Measurements from ENCODE around the gene TFEC.
"Not testable (repeated sequence)": the region's sequence is repeated elsewhere in the genome, so short reads cannot be mapped to it uniquely, and the experiment has no call there.

TFEC gene

DNA sequence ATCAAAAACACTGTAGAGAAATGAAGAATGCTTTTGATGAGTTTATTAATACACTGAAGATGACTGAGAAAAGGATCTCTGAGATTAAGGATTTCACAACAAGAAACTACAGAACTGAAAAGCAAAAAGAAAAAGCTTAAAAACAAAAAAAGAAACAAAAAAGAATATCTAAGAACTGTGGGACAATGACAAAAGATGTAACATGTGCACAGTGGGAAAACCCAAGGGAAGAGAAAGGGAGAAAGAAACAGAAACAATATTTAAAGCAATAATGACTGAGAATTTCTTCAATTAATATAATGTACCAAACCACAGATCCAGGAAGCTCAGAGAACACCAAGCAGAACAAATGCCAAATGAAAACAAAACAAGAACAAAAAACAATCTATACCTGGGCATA, 42.2 kb downstream of the TFEC start:
- DNase-seq = no peak

DNA sequence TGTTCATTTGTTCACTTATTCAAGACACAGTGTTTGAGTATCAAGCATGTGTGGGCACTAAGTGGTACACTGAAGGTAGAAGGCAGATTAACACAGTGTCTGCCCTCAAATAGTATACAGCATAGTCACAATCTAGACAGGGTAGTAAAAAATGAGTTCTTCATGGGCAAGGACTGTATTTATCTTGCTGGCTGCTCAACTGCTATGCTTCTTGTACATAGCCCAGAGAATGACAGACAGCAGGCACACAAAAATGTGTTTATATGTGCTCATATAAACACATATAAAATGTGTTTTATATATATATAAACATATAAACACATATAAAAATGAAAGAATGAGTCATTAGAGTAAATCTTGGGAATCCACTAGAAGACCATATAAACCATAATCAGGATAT, 43.1 kb downstream of the TFEC start:
- DNase-seq = no peak

DNA sequence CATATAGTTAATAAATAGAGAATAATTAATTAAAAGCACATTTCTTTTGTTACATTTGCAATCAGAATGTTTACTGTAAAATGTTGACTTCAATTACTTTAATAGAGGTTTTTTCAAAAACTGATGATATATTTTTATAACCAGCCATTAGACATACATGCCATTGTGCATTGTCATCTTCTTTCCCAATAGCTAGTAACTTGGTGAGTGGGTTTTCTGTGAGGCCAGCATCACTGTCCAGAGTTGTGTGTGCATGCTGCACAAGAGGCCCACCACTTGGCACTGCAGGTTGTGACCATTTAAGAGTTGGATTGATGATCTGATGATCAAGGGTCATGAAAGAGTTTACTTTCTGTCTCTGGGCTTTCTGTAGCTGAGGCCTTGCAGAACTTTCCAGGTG, 46.5 kb downstream of the TFEC start:
- DNase-seq = no peak

DNA sequence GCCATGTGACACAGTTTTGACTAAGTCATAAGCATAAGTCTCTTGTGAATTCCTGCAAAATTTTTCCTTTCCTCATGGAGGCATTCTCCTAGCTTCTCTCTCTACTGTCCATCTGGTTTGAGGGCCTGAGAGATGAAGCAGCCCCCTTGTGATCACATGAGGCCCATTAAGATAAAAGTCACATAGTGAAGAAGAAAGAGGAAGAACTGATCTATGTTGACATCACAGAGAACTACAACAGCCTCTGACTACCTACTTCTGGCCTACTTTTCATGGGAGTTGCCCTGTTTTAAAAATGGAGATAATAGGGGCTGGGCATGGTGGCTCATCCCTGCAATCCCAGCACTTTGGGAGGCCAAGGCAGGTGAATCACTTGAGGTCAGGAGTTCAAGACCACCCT, 50.4 kb downstream of the TFEC start:
- DNase-seq = no peak

DNA sequence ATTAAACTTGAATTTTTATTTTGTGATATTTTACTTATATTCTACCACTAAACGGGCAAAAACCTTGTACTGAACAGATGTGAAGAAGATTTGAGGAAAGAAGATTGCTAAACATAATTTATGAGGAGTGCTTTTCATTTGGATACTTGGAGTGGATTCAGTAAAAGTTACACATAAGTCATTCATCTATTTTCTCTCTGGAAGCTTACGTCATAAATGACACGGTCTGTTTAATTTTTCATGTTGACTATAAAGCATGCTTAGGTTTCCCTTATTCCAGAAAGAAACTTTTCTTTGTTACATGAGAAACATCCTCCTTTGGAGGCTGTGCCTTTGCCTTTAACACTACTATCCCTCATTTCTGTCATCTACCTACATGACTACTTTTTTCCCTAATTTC, 53.9 kb downstream of the TFEC start:
- DNase-seq = no peak

DNA sequence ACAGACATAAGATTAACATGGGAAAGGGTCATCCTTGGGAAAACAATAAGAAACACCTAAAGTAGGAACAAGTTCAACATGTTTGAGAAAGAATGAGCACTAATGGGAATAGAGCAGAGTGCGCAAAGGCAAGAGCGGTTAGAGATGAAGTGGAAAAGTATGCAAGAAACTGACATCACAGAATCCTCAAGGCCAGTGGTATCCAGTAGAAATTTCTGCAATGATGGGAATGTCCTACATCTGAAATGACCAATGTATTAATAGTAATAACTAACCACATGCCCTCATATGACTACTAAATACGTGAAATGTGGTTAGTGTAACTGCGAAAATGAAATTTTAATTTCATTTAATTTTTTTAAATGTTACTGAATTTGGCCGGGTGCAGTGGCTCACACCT, 54.8 kb downstream of the TFEC start:
- no peak for DNase-seq

DNA sequence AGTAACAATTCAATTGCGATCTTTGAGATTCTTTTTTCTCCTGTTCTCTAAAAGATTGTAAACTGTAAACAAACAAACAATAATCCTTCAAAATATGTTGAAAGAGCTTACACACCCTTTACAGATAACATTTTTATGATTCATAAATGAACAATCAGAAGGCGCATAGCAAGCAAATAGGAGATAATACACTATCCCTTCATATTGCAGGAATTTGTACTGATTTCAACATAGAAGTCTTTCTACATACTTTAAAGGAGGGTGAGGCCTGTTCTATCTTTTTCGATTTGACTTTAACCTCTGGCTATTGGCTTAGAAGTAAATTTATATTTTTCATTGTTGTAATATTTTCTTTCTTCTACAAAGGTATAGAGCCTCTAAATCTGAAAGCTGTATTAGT, 57.2 kb downstream of the TFEC start:
- DNase-seq = no peak

DNA sequence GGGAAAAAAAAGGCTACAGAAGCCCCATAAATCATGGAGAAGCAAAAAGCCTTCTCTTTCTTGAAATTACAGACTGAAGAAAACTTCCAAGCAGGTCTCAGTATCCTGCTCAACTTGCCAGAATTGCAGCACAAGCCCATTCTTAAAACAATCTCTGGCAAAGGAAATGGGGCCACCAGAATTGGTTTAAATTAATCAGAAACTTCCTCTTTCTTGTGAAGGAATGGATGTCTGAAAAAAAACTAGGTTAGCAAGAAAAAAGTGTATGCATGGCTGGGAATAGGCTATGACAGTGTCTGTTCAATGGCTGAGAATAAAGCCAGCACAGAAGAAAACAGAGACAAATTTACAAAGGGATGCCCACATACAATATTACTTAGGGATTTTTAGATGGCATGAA, 59.1 kb downstream of the TFEC start:
- DNase-seq = no peak

DNA sequence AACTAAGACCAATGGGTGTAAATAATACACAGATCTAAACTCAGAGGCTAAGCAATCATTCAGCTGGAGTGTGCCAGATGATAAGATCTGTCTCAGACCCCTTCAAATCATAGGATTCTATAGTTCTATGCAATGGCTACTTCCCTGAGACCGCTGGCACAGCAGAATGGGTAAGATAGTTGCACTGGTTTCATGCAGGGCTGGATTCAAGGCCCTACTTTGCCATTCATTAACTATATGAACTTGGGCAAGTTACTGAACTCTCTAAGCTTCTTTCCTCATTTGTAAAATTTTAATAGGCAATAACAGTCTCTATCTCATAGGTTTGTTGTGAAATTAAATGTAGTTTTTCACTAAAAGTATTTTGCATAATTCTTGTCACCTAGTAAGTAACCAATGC, 62.0 kb downstream of the TFEC start:
- no peak for DNase-seq

DNA sequence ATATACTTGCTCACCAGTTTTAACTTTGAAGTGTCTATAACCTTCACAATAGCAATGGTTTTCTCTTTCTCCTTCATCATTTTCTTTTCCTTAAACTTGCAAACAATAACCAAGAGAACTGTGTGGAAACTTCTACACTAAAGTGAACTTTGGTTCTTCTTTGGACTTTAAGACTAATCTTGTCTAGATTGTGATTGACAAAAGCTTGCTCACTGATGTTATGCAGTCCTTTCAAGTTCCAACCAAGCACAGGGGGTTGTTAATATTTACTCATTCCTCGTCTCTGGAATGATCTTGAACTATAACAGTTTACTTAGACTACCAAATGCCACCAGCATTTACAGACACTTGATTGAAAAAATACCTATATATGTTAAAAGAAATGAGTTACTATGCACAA, 62.4 kb downstream of the TFEC start:
- DNase-seq = no peak

DNA sequence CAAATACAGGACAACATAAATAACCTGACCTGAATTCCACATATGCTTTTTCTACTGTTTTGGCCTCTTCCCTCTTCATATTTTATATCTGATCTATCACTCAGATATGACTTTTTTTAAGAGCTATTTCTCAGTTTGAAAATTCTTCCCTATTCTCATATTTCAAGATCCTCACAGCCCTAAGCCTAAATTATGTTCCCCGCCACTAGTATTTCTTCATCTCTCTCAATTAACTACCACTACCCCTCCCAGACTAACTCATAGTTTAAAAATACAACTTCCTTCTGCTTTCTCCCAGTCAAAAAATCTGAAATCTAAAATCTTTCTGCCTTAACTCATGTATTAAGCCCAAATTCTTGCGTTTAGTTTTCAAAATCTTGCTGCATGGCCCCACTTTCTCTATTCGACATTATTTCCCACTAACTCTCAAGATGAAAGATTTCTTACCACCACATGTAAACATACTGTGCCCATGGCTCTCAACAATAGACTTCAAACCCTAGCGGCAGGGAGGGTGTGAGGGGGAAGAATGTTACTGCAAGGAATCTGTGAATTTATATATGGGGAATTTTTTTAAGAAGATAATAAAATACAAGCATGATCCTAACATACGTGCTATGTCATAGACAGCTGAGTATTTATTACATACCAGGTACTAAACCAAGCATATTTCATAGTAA, 64.6 kb downstream of the TFEC start:
- DNase-seq = no peak

DNA sequence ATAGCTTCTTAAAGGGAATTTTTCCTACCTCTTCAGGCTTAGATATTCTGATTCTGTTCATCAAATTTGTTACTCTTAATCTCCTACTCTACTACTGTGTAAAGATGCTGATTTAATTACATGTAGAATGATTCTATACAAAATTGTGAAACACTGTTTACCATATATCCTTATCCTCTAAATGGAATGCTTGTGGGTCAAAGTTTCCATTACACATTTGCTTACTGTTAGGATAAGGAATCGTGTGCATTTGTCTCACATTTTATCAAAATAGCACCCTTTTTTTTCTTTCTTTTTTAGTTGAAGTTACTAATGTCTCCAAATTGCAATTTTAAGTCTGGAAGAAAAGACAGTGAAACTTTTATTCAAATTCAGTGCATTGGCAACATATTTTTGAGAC, 65.3 kb downstream of the TFEC start:
- DNase-seq = no peak

DNA sequence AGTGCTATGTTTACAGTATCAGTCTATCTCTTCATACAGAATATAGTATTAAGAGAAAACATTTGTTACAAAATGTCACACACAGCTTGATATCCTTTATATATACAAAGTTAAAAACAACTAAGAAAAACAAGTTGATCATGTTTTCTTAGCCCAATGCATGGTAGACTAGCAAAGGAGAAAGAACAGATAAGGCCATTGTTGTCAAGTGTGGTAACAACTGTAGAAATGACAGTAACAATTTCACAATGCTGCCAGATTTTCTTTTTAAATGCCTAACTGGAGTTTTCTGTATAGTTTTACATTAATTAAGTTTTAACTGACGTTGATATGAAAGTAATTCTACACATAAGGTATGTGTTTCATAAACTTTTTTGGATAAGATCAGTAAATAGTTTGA, 65.8 kb downstream of the TFEC start:
- no peak for DNase-seq

DNA sequence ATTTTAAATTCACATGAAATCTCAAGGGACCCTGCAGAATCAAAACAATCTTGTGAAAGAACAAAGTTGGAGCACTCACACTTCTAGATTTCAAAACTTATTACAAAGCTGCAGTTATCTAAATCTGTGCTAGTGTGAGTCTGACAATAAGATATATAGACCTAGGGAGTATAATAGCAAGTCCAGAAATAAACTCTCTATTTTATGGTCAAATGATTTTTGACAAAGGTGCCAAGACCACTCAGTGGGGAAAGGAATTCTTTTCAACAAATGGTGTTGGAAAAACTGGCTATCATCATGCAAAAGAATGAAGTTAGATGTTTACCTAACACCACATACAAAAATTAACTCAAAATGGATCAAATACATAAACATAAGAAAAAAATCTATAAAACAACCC, 68.2 kb downstream of the TFEC start:
- no peak for DNase-seq

DNA sequence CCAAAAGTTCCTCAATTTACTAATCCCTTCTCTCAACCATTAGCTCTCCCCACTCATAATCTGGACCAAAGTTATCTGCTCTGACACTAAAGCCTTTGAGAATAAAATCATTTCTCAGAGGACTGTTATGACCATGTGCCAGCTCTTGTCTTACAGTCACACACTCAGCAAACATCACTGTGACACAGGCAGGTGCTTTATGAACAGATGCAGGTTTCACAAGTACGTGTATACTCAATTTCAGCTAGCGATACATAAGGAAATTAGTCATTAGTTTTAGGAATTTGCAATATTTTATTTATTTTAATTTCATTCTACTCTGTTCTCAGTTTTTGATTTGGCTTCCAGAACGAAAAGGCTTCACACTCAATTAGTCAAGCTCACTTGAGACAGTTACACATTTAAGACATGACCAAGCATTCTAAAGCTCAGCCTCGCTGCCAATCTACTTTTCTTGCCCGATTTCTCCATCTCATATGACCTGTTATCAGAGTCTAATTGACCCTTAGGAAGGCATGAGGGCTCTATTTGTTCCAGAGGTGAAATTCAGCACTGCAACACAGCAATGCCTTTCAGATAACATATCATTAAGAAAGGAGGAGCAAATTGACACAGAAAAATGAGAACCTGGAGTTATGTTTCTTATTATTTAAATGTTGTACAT, 76.8 kb downstream of the TFEC start:
- DNase-seq = no peak

DNA sequence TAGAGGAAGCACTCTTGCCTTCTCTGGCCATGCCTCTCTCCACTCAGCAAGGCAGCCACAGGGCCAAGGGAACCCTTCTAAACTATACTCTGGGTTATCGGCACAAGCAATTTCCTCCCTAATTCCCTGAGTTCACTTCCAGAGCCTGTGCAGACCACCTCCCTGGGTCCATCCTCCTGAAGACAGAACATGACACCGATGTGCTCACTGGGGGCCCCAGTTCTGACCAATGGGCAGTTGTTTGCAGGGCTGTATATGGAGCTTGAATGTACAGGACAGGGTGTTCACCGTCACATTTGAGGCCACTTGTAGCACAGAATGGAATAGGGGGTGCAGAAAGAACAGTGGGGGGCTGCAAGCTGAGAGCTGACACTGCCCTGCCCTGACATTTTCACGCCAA, 77.7 kb downstream of the TFEC start:
- DNase-seq = no peak

DNA sequence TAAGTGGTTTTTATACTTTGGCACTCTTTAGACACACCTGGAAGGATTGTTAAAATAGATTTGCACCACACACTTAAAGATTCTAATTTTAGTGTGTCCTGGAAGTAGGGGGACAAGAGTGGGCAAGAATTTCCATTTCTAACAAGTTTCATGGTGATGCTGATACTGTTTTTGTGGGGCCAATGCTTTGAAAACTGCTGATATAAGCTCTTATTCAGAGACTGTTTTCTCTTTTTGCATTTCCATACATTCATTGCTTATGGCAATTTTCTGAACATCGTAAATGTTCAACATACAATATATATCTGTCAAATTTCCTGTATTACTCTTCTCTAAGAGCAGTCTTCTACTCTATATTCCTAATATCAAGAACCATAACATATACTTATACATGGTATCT, 79.0 kb downstream of the TFEC start:
- DNase-seq = no peak

DNA sequence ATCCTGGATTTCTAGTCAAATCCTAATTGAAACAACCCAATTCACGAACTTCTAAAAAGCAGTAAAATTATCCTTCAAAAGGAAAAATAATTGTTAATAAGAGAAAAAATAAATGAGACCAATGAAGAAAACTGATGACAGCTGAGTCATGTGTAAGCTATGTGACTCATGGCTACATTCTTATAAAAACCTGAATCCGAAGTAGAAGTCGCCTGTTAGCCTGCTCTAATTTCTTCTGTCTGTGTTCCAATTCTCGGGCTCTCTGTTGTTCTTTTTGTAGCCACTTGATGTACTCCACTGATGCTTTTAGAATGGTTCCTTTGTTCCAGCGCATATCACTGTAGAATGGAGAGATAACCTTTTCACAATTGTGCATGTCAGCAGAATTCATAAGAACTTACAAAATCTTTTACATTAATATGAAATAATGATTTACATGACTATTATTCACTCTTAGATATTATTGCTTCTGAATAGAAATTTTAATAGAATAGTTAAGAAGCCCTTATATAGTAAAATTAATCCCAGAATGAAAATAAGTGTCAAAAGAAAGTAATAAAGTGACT, 88.8 kb downstream of the TFEC start:
- DNase-seq = no peak

DNA sequence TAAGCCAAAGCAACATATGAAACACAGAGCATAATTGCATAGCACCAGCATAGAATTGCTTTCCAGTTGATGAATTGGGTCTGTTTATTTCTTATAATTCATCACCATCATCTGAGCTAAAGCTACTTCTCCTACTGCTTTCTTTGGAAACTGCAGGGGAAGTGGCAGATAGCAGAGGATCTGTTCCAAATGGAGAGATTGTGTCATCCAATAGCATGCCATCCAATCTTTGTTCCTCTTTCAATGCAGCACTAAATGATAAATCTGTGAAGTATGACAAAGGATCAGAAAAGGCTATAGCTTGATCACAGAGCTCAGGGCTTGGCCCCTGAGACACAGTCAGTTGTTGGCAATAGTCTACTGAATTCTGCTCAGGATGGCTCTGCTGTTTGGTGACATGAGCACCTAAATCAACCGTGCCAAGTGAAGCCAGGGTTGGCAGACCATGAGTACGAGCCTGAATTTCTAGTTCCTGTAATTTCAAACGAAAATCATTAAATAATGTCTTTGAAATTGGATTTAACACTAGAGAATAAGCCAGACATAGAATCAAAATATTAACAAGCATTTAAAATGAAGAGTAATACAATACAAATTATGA, 90.0 kb downstream of the TFEC start:
- no peak for DNase-seq

DNA sequence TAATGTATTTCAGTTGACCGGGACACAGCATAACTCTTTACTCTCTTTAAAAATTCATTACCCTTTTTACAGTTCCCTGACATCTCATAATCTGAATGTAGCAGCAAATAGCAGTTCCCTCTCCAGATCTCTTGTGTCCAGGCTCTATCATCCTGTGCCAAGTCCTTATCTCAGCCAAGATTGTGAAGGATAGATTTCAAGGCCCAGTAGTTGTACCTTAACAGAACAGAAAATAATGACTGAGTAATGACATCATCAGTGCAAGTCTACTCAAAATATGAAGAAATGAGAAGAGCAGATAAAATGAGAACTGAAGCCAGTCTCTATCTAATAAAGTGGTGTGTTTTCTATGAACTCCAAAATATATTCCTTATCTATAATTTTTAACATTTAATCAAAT, 92.6 kb downstream of the TFEC start:
- no peak for DNase-seq

DNA sequence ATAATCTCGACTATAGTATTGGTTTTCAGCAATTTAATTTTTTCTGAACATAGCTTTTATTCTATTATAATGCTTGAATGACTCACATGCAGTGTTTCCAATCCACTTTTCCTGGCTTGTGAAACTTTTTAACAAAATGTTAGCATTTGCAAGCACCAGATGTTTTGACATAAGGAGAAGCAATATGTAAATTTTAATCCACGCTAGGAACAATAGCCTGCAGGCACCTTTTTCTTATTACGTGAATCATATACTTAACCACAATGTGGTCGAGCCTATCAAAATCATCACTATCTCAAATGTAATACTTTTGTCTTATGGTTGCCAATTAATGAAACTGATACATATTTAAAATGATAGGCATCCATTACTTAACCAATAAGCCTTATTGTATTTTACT, 97.1 kb downstream of the TFEC start:
- no peak for DNase-seq

DNA sequence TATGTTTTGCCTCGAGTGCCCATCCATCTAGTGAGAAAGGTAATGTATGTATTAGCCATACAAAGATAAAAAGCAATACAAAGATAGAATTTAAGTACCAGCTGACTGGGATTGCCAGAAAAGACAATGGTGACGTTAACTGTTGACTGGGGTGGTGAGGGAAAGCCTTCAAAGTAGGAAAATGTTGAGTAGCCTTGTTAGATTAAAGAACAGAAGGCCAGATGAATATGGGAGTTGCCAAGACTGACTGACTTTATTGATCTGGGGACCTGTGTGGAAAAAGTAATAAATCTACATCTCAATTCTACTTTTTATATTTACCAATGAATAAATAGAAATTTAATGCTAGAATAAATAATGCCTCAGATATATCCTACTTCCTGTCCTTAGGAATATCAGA, 97.7 kb downstream of the TFEC start:
- no peak for DNase-seq

DNA sequence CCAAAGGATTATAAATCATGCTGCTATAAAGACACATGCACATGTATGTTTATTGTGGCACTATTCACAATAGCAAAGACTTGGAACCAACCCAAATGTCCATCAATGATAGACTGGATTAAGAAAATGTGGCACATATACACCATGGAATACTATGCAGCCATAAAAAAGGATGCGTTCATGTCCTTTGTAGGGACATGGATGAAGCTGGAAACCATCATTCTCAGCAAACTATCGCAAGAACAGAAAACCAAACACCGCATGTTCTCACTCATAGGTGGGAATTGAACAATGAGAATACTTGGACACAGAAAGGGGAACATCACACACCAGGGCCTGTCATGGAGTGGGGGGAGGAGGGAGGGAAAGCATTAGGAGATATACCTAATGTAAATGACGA, 100.4 kb downstream of the TFEC start:
- DNase-seq = not testable (repeated sequence)

Measured in amygdala (tissue), 56 donors.